ENCODE data around the gene FOXA2. TPM values are rescaled to one million over a fixed set of nuclear protein-coding genes. Genes with fewer than 3 reads are reported as not detected.

Gene FOXA2
- total and polyA plus RNA-seq, 2 of the 13 experiments (the other 11 are each of a cell fraction or from before 2014, with no cell fraction given): 8.8 to 12.2 TPM

DNA sequence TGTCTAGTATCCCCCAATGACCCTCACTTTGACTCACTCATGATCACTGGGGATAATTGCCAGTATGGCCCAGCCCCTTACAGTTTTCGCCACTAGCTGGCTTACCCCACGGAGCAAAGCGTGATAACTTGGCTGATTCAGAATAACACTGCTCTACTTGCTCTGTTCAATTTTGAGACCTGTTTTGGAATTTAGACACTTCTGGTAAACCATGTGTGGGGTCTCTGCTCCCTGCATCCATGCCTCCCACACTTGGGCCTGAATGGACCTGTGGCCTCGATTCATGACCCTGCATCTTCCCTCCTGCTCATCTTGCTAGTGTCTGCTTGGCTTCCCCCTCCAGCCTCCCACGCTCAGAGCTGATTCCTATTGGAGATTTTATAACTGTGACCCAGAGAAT is 48.9 kb downstream of the FOXA2 start (continued):
- TF ChIP-seq ZNF20 (CRISPR knock-in tag; IDR thresholded peaks at IDR 0.05) (no peak), ZNF761 (CRISPR knock-in tag; conservative IDR thresholded peaks at IDR 0.05) (no peak), ZNF282 (IDR thresholded peaks at IDR 0.05; ENCODE audit: partially characterized antibody) (no peak), ZNF317 (CRISPR knock-in tag; IDR thresholded peaks at IDR 0.05) (peak; percentile 60; the same call in 1 of the 2 replicates), HIVEP1 (CRISPR knock-in tag; IDR thresholded peaks at IDR 0.05) (0 out of 2 replicates have a peak, but pooled peaks have one; percentile 31), ASH2L (IDR thresholded peaks at IDR 0.05; ENCODE audit: insufficient read length, low read depth, low read length) (no peak), ZNF788 (CRISPR knock-in tag; IDR thresholded peaks at IDR 0.05; ENCODE audit: borderline replicate concordance) (no peak), NR2C2 (CRISPR knock-in tag; IDR thresholded peaks at IDR 0.05; ENCODE audit: borderline replicate concordance) (no peak), ZNF547 (CRISPR knock-in tag; IDR thresholded peaks at IDR 0.05) (no peak), TBL1XR1 (IDR thresholded peaks at IDR 0.05; ENCODE audit: borderline replicate concordance, low read length, partially characterized antibody) (no peak), ZEB1 (IDR thresholded peaks at IDR 0.05; ENCODE audit: insufficient replicate concordance, low read depth) (no peak), ZNF510 (CRISPR knock-in tag; IDR thresholded peaks at IDR 0.05; ENCODE audit: low read depth) (no peak), ZFP36L1 (CRISPR knock-in tag; IDR thresholded peaks at IDR 0.05) (0 out of 2 replicates have a peak, but pooled peaks have one; percentile 39), ZBTB21 (CRISPR knock-in tag; IDR thresholded peaks at IDR 0.05) (no peak), ZNF570 (CRISPR knock-in tag; IDR thresholded peaks at IDR 0.05; ENCODE audit: borderline replicate concordance) (no peak), ZNF629 (CRISPR knock-in tag; conservative IDR thresholded peaks at IDR 0.05) (no peak)
- TF ChIP-seq, protein P1, sequence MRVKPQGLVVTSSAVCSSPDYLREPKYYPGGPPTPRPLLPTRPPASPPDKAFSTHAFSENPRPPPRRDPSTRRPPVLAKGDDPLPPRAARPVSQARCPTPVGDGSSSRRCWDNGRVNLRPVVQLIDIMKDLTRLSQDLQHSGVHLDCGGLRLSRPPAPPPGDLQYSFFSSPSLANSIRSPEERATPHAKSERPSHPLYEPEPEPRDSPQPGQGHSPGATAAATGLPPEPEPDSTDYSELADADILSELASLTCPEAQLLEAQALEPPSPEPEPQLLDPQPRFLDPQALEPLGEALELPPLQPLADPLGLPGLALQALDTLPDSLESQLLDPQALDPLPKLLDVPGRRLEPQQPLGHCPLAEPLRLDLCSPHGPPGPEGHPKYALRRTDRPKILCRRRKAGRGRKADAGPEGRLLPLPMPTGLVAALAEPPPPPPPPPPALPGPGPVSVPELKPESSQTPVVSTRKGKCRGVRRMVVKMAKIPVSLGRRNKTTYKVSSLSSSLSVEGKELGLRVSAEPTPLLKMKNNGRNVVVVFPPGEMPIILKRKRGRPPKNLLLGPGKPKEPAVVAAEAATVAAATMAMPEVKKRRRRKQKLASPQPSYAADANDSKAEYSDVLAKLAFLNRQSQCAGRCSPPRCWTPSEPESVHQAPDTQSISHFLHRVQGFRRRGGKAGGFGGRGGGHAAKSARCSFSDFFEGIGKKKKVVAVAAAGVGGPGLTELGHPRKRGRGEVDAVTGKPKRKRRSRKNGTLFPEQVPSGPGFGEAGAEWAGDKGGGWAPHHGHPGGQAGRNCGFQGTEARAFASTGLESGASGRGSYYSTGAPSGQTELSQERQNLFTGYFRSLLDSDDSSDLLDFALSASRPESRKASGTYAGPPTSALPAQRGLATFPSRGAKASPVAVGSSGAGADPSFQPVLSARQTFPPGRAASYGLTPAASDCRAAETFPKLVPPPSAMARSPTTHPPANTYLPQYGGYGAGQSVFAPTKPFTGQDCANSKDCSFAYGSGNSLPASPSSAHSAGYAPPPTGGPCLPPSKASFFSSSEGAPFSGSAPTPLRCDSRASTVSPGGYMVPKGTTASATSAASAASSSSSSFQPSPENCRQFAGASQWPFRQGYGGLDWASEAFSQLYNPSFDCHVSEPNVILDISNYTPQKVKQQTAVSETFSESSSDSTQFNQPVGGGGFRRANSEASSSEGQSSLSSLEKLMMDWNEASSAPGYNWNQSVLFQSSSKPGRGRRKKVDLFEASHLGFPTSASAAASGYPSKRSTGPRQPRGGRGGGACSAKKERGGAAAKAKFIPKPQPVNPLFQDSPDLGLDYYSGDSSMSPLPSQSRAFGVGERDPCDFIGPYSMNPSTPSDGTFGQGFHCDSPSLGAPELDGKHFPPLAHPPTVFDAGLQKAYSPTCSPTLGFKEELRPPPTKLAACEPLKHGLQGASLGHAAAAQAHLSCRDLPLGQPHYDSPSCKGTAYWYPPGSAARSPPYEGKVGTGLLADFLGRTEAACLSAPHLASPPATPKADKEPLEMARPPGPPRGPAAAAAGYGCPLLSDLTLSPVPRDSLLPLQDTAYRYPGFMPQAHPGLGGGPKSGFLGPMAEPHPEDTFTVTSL (CRISPR knock-in tag; IDR thresholded peaks at IDR 0.05; ENCODE audit: borderline replicate concordance): no peak
- TF ChIP-seq, protein P2, sequence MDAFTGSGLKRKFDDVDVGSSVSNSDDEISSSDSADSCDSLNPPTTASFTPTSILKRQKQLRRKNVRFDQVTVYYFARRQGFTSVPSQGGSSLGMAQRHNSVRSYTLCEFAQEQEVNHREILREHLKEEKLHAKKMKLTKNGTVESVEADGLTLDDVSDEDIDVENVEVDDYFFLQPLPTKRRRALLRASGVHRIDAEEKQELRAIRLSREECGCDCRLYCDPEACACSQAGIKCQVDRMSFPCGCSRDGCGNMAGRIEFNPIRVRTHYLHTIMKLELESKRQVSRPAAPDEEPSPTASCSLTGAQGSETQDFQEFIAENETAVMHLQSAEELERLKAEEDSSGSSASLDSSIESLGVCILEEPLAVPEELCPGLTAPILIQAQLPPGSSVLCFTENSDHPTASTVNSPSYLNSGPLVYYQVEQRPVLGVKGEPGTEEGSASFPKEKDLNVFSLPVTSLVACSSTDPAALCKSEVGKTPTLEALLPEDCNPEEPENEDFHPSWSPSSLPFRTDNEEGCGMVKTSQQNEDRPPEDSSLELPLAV (CRISPR knock-in tag; conservative IDR thresholded peaks at IDR 0.05; ENCODE audit: low read depth): no peak
- TF ChIP-seq, protein P3, sequence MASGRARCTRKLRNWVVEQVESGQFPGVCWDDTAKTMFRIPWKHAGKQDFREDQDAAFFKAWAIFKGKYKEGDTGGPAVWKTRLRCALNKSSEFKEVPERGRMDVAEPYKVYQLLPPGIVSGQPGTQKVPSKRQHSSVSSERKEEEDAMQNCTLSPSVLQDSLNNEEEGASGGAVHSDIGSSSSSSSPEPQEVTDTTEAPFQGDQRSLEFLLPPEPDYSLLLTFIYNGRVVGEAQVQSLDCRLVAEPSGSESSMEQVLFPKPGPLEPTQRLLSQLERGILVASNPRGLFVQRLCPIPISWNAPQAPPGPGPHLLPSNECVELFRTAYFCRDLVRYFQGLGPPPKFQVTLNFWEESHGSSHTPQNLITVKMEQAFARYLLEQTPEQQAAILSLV (CRISPR knock-in tag; IDR thresholded peaks at IDR 0.05; ENCODE audit: borderline replicate concordance): no peak
- TF ChIP-seq, protein P4, sequence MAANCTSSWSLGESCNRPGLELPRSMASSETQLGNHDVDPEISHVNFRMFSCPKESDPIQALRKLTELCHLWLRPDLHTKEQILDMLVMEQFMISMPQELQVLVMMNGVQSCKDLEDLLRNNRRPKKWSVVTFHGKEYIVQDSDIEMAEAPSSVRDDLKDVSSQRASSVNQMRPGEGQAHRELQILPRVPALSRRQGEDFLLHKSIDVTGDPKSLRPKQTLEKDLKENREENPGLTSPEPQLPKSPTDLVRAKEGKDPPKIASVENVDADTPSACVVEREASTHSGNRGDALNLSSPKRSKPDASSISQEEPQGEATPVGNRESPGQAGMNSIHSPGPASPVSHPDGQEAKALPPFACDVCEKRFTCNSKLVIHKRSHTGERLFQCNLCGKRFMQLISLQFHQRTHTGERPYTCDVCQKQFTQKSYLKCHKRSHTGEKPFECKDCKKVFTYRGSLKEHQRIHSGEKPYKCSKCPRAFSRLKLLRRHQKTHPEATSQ (CRISPR knock-in tag; IDR thresholded peaks at IDR 0.05; ENCODE audit: borderline replicate concordance): 0 out of 2 replicates have a peak, but pooled peaks have one; percentile 5
